LoVo (cell line): ENCODE results near the gene ALG9.

Experiments
- DNase-seq: peaks from one replicate; pipeline ENCODE4 v3.0.0-alpha.2; 2016; ENCODE audit warnings: low spot score

Gene ALG9

GRCh38 chr11:111879637-111879960 is 8.2 kb upstream of the ALG9 start:
- DNase-seq, result no peak

- peak; percentile 93 for DNase-seq
Measured at GRCh38 chr11:111878849-111879636, 7.7 kb upstream of the ALG9 start, which contains the start of the genes CFAP68 and FDXACB1. Gene CFAP68, plus strand, starts transcription at chr11:111879541. Its CDS starts 20 bp downstream, at chr11:111879561. Gene FDXACB1, minus strand, starts transcription at chr11:111879165. Its CDS starts 33 bp downstream, at chr11:111879132.

- peak; percentile 24 for DNase-seq
Measured at GRCh38 chr11:111878385-111878848, 7.0 kb upstream of the ALG9 start.

- no peak for DNase-seq
Measured at GRCh38 chr11:111871693-111872161, 346 bp upstream of the ALG9 start.

GRCh38 chr11:111870522-111870885 is 877 bp downstream of the ALG9 start:
- no peak for DNase-seq

- no peak for DNase-seq
Measured at GRCh38 chr11:111870113-111870512, 1.3 kb downstream of the ALG9 start.

- DNase-seq, result no peak
Measured at GRCh38 chr11:111860257-111860656, 11.1 kb downstream of the ALG9 start.

- DNase-seq, result no peak
Measured at GRCh38 chr11:111855506-111855905, 15.9 kb downstream of the ALG9 start.

- no peak for DNase-seq
Measured at GRCh38 chr11:111852103-111852502, 19.3 kb downstream of the ALG9 start.

- no peak for DNase-seq
Measured at GRCh38 chr11:111851636-111852035, 19.7 kb downstream of the ALG9 start.

- DNase-seq, result no peak
Measured at GRCh38 chr11:111851067-111851466, 20.3 kb downstream of the ALG9 start.

- DNase-seq, result no peak
Measured at GRCh38 chr11:111849631-111850030, 21.8 kb downstream of the ALG9 start.

- DNase-seq, result no peak
Measured at GRCh38 chr11:111846636-111847035, 24.7 kb downstream of the ALG9 start.

- DNase-seq, result no peak
Measured at GRCh38 chr11:111846063-111846462, 25.3 kb downstream of the ALG9 start.

- DNase-seq, result no peak
Measured at GRCh38 chr11:111845276-111846028, 25.9 kb downstream of the ALG9 start.

- no peak for DNase-seq
Measured at GRCh38 chr11:111843661-111844060, 27.7 kb downstream of the ALG9 start.

GRCh38 chr11:111841370-111842053 is 29.9 kb downstream of the ALG9 start:
- peak; percentile 79 for DNase-seq

- no peak for DNase-seq
Measured at GRCh38 chr11:111840143-111840542, 31.2 kb downstream of the ALG9 start.

- DNase-seq, result no peak
Measured at GRCh38 chr11:111838054-111838453, 33.3 kb downstream of the ALG9 start.

GRCh38 chr11:111837366-111837891 is 34.0 kb downstream of the ALG9 start:
- no peak for DNase-seq

GRCh38 chr11:111836721-111837120 is 34.7 kb downstream of the ALG9 start:
- DNase-seq, result no peak

- no peak for DNase-seq
Measured at GRCh38 chr11:111836162-111836561, 35.2 kb downstream of the ALG9 start.
